Fibroblast of pulmonary artery (primary cell): ENCODE data around the gene DNAJC8.

Experiments used
- DNase-seq: peaks from one replicate; pipeline ENCODE4 v3.0.0-alpha.2; 2010; ENCODE audit warnings: low read depth
- H3K4me3 ChIP-seq: replicated peaks from 2 replicates; pipeline ENCODE4 v1.5.1; 2011; ENCODE audit warnings: low read depth, mild to moderate bottlenecking, control low read depth, low read length, moderate library complexity
- CTCF ChIP-seq: IDR thresholded peaks from 2 replicates; pipeline ENCODE4 v1.5.1; 2011; ENCODE audit warnings: mild to moderate bottlenecking, control low read depth, low read length, inconsistent platforms; ENCODE audit errors: missing control alignments

The DNAJC8 gene

GRCh38 chr1:28243685-28244311 is 11.0 kb upstream of the DNAJC8 start:
- H3K4me3 ChIP-seq: no peak overlapping the region
- DNase-seq: peak; percentile 39
- TF ChIP-seq CTCF: no peak

GRCh38 chr1:28241638-28242241 is 8.9 kb upstream of the DNAJC8 start:
- TF ChIP-seq CTCF: no peak
- H3K4me3 ChIP-seq: no peak overlapping the region
- no peak for DNase-seq

- H3K4me3 ChIP-seq: no peak overlapping the region
- TF ChIP-seq CTCF: no peak
- no peak for DNase-seq
These were observed 7.2 kb upstream of the DNAJC8 start for GRCh38 chr1:28240024-28240423.

GRCh38 chr1:28239004-28239403 is 6.2 kb upstream of the DNAJC8 start:
- DNase-seq: no peak
- TF ChIP-seq CTCF: no peak
- no peak overlapping the region for H3K4me3 ChIP-seq

GRCh38 chr1:28236656-28237322 is 4.0 kb upstream of the DNAJC8 start:
- no peak for DNase-seq
- peak overlapping the region; percentile 96 for H3K4me3 ChIP-seq
- TF ChIP-seq CTCF: no peak

- peak within 1 kb of the TSS; percentile 96 for H3K4me3 ChIP-seq
- DNase-seq: peak; percentile 98
- TF ChIP-seq CTCF: no peak
These were observed 3.2 kb upstream of the DNAJC8 start, which contains the start of gene ATP5IF1 for GRCh38 chr1:28235755-28236655. Gene ATP5IF1 (plus strand): TSS chr1:28236124. CDS start chr1:28236184, 60 bp downstream.
